Measurements from ENCODE around the gene MCM10.

DNA sequence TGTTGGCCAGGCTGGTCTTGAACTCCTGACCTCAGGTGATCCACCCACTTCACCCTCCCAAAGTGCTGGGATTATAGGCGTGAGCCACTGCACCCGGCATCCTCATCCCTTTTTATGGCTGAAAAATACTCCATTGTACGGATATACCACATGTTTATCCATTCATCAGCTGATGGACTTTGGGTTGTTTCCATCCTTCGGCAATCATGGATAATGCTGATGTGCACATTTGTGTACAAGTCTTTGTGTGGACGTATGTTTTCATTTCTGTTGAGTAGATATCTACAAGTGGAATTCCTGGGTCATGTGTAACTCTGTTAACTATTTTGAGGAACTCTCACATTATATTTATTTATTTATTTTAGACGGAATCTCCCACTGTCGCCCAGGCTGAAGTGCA, 78.6 kb downstream of the MCM10 start:
- TF ChIP-seq, protein P1, sequence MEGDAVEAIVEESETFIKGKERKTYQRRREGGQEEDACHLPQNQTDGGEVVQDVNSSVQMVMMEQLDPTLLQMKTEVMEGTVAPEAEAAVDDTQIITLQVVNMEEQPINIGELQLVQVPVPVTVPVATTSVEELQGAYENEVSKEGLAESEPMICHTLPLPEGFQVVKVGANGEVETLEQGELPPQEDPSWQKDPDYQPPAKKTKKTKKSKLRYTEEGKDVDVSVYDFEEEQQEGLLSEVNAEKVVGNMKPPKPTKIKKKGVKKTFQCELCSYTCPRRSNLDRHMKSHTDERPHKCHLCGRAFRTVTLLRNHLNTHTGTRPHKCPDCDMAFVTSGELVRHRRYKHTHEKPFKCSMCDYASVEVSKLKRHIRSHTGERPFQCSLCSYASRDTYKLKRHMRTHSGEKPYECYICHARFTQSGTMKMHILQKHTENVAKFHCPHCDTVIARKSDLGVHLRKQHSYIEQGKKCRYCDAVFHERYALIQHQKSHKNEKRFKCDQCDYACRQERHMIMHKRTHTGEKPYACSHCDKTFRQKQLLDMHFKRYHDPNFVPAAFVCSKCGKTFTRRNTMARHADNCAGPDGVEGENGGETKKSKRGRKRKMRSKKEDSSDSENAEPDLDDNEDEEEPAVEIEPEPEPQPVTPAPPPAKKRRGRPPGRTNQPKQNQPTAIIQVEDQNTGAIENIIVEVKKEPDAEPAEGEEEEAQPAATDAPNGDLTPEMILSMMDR (IDR thresholded peaks at IDR 0.05), result no peak
- TF ChIP-seq EP300 (IDR thresholded peaks at IDR 0.05), result no peak
